Activated T-helper 1 cell treated with anti-CD3 and anti-CD28 coated beads, Interleukin-2, amount 50 U/mL, for 16 hours (primary cell): ENCODE results near the gene SMARCB1.

ENCODE experiments used
- DNase-seq, 2 donors: peaks; one replicate each; pipeline ENCODE4 v3.0.0-alpha.2; 2020; ENCODE audit warnings: low read depth in 1 of 2, low spot score in 1 of 2

Gene SMARCB1

GRCh38 chr22:23762842-23763578, 23.8 kb upstream of the SMARCB1 start, which contains the start of gene C22orf15:
C22orf15 (plus strand) TSS chr22:23762990; CDS start chr22:23763307, 317 bp downstream.
- no peak for DNase-seq

GRCh38 chr22:23763579-23763945, 23.2 kb upstream of the SMARCB1 start:
- no peak for DNase-seq

GRCh38 chr22:23763954-23764353, 22.8 kb upstream of the SMARCB1 start:
- DNase-seq = no peak

GRCh38 chr22:23764899-23765881, 21.6 kb upstream of the SMARCB1 start:
- DNase-seq = no peak

- no peak for DNase-seq
Measured at GRCh38 chr22:23767303-23767672, 19.5 kb upstream of the SMARCB1 start.

- DNase-seq = peak; percentile 47 to 63
Measured at GRCh38 chr22:23767673-23768548, 18.9 kb upstream of the SMARCB1 start, which contains the start of gene CHCHD10. CHCHD10 (minus strand) TSS chr22:23767972; CDS start chr22:23767874, 98 bp downstream.

GRCh38 chr22:23769321-23769965, 17.3 kb upstream of the SMARCB1 start:
- no peak for DNase-seq

GRCh38 chr22:23772315-23772648, 14.5 kb upstream of the SMARCB1 start:
- no peak for DNase-seq

- DNase-seq = peak in 1 of 2 donors; percentile 31
Measured at GRCh38 chr22:23772649-23773473, 13.9 kb upstream of the SMARCB1 start, which contains the start of gene MMP11. MMP11 (plus strand) TSS chr22:23772849; CDS start chr22:23772871, 22 bp downstream.

- DNase-seq = no peak
Measured at GRCh38 chr22:23773483-23774113, 13.2 kb upstream of the SMARCB1 start.

GRCh38 chr22:23774114-23774921, 12.4 kb upstream of the SMARCB1 start:
- DNase-seq = no peak

GRCh38 chr22:23774922-23775436, 11.8 kb upstream of the SMARCB1 start:
- no peak for DNase-seq

- DNase-seq = no peak
Measured at GRCh38 chr22:23775779-23776375, 10.9 kb upstream of the SMARCB1 start.

- DNase-seq = no peak
Measured at GRCh38 chr22:23777776-23778576, 8.8 kb upstream of the SMARCB1 start.

- DNase-seq = no peak
Measured at GRCh38 chr22:23778577-23778900, 8.2 kb upstream of the SMARCB1 start.

GRCh38 chr22:23779083-23779482, 7.7 kb upstream of the SMARCB1 start:
- no peak for DNase-seq

- DNase-seq = no peak
Measured at GRCh38 chr22:23779731-23780130, 7.0 kb upstream of the SMARCB1 start.
